ENCODE results near the gene PCDHGB4. TPM values are rescaled to one million over a fixed set of nuclear protein-coding genes. Genes with fewer than 3 reads are reported as not detected.

Gene PCDHGB4
- total and polyA plus RNA-seq, 2 of the 13 experiments (the other 11 are each of a cell fraction or from before 2014, with no cell fraction given), result 1.7 to 3.3 TPM

- no peak for TF ChIP-seq AKNA (CRISPR knock-in tag; IDR thresholded peaks at IDR 0.05; ENCODE audit: borderline replicate concordance)
- TF ChIP-seq ZBED4 (CRISPR knock-in tag; IDR thresholded peaks at IDR 0.05; ENCODE audit: borderline replicate concordance), result no peak
- TF ChIP-seq DNMT1 (CRISPR knock-in tag; IDR thresholded peaks at IDR 0.05), result no peak
- TF ChIP-seq ZNF670 (CRISPR knock-in tag; IDR thresholded peaks at IDR 0.05; ENCODE audit: borderline replicate concordance), result no peak
- no peak for TF ChIP-seq HOXD1 (CRISPR knock-in tag; IDR thresholded peaks at IDR 0.05)
Observed at GRCh38 chr5:141363952-141364660, 23.4 kb upstream of the PCDHGB4 start, which contains the start of gene PCDHGA5 (continued).

All from HepG2 (cell line).